ENCODE data around the gene ZC3H8. TPM values are rescaled to one million over a fixed set of nuclear protein-coding genes. Genes with fewer than 3 reads are reported as not detected.
"Not testable (repeated sequence)": the region's sequence is repeated elsewhere in the genome, so short reads cannot be mapped to it uniquely, and the experiment has no call there.

The ZC3H8 gene
- total RNA-seq = 9.9 and 11.2 TPM in 2 replicates

DNA sequence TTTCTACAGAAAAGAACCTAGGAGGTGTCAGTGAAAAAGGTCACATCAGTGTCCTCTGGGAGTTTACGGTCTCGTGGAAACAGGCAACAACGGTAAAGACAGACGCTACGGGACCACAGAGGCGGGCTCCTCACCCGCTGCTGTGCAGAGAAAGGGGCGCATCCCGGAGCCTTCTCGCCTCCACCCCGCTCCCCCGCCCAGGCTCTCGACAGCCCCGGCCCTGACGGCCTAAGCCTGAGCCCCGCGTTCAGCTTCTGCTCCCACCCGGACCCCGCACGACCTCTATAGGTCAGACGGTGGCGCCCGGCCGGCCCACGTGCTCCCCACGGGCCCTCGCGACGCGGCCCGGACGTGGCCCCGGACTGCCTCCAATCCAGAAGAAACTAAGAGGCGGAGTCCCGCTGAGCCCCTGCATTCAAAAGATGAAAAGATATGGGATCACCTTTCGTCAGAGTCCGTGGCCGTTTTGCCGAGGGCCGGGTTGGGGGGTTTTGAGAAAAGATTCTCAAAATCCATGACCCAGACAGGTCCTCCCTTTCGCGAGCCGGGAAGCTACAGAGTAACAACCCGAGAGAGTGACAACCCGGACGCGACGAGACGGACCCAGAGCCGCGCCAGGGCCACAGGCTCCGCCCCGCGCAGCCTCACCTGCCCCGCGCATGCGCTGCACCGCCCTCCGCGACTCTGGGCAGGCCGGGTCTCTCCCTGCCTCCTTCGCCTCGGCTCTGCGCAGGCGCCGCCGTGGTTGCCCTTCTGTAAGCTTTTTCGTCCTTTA lies at the start of gene ZC3H8:
ZC3H8 (minus strand) TSS at position 577 of the 775 bp plus-strand sequence; CDS start at position 516, 61 bp downstream.
- peak; percentile 68 for DNase-seq (ENCODE audit: low read depth)

DNA sequence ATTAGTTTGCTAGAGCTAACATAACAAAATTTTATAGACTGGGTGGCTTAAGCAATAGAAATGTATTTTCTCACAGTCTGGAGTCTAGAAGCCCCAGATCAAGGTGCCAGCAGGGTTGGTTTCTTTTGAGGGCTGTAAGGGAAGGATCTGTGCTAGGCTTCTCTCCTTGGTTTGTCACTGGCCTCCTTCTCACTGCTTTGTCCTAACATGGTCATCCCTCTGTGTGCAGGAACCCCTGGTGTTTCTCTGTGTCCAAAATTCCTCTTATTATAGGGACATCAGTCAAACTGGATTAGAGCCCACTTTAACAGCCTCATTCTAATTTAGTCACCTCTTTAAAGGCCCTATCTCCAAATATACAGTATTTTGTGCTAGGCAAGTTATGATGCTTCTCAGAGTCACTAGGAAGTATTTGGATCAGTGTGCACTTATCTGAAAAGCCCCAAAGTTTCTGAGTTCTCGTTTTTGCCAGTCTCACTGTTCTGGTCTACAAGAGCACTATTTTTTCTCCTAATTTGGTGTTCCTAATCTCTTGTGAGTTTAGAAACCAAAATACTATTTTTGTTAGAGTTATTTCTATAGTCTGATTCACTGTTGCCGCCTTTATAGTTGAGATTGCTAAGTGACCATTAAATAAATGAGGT lies 49.6 kb upstream of the ZC3H8 start:
- DNase-seq (ENCODE audit: low read depth) = no peak

DNA sequence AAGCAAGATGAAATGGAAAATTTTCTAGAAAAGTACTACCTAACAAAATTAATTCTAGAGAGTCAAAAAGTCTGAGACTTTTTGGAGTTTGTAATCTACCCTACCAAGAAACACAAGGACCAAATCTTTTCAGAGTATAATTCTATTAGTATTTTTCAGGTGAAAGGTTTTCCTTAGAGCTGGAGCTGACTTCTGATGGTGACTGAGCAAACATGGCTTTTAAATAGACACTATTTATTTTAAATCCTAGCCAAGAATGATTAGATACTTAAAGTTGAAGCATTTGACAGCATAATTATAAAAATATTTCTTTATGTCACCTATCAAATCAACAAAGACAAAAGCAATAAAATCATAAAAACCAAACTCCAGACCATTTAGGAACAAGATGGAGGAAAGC lies 47.1 kb upstream of the ZC3H8 start:
- DNase-seq (ENCODE audit: low read depth) = no peak

DNA sequence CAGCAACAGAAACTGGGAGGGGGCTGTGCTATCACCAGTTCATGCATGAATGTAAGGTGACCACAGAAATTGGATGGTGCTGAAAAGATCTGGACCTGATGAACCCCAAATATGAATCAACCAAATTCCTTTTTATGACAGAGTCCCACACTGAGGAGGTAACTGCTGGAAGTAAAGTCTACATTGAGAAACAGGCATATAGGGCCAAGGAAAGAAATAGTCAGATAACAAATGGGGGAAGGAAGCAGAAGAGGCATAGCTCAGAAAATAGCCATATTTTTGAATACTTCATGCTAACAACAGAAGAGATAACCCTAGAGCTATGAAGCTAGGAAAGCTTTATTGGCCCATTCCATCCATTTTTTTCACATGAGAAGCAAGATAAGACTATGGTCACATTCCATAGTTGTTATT lies 46.3 kb upstream of the ZC3H8 start:
- no peak for DNase-seq (ENCODE audit: low read depth)

DNA sequence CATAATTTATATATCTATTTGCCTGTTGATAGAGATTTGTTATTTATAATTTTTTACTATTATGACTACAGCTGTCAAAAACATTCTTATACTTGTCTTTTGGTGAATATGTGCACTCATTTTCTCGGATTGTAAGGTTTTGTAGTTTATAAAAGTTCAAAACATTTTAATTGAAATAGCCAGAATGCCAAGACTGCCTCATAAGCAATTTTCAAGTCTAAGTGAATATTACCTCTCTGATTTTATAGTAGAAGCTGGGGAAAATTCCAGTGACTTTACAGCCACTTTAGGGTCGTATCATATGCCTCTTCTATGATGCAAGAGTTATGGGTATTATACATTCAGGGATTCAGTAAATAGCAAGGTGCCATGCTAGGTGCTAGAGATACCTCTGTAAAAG lies 41.6 kb upstream of the ZC3H8 start:
- no peak for DNase-seq (ENCODE audit: low read depth)

DNA sequence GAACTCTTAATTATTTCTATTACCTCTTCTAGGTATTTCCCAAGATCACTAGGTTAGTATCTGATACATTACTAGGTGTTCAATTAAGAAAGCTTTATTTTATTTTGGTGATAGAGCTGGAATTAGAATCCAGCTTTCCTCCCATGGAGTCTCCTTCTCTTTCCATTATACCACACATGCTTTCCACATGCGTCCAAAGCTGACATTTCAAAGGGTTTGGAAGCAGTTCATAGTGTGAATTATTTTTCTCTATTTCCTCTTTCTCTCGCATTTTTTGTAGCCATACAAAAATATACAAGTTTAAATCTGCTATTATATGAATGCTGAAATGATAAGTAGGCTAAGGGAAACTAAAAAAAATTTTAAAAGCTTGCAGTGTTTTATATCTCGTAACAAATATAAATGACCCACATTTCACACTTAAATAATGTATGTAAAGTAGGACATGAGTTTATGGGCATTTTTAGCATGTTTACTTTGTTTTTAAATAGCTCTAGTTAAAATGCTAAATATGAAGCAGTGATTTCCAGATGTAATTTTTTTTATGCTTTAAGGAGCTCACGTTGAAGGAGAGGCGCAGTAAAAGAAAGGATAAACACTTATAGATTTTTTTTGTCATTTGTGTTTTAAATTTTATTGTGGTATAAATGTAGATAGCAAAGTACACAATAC lies 40.7 kb upstream of the ZC3H8 start:
- DNase-seq (ENCODE audit: low read depth) = no peak

DNA sequence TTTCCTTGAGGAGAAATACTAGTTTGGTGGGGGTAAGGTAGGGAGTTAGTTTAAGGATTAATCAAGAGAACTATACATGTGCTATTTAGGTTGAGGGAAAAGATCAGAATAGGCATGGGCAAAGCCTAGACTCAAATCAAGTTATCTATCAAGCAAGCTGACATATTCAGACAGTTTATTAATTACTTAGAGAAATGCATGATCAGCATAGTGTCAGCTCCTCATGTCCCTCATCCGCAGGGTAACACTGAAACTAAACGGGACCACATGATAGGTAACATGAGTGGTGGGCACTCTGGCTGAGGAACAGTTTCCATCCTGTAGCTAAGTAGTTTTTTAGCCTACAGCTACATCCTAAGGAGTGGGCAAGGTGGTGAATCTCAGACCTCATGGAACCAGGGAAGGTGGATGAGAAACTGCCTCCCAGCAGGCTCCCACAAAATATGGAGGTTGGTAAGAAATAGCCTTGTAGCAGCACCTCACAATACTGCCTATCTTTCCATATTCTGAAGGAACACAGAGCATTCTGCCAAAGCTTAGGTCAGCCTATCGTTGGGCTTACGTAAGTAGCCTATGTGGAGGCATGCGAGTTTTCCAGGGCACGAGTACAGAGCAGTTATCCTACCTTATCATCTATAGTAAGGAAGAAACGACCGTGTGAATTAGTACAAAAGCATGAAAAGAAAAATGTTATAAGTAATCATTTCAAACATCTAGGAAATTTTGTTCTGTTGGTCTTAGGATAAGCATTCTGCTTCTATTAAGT lies 39.0 kb upstream of the ZC3H8 start:
- DNase-seq (ENCODE audit: low read depth) = no peak

DNA sequence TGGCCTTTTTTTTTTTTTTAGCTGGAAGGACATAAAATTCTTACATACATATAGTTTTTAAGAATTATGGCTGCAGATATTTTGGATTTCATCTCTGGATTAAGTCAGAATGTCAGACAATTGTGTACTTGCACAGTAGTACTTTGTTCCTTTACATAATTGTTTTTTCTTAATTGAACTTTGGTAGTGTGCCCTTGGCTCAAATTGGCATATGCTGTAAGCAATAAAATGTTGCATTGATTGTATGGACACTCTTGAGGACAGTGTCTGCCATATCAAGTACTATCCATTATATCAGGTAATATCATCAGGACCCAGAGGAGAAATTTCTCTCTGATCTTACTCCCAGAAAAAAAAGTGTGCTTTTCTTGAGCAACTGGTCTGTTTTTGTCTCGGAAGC lies 35.8 kb upstream of the ZC3H8 start:
- no peak for DNase-seq (ENCODE audit: low read depth)

DNA sequence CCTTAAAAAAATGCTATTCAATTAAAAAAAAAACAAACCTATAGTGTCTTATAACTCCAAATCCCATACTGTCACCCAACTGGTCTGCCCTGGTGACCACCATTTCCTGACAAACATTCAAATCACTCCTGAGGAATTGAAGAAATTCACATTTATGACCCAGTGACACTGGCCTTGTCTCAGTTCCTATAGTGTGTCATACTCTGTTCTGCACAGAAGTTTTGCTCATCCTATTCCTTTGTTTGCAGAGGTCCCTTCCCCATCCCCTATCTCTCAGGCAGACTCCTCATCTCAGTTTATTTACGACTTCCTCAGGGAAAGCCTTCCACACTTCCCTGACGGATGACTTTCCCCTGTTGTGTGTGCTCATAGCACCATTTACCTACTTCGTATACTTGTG lies 35.2 kb upstream of the ZC3H8 start:
- no peak for DNase-seq (ENCODE audit: low read depth)

DNA sequence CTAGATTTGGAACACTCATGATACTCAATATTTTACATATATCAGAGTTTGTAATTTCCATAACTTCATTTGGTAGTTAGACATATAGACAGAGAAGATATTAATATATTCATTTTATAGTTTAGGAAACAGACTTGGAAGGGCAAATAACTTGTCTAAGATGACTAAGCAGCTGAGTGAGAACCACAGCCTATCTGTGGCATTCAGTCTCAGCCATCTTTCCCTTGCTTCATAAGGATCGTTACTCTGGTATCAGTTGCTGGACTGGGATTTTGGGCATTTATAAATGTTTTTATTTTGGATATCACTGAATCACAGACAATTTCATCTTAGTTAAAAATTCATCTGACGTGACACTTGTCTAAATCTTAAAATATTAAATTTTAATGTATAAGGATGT lies 28.7 kb upstream of the ZC3H8 start:
- not testable (repeated sequence) for DNase-seq (ENCODE audit: low read depth)

DNA sequence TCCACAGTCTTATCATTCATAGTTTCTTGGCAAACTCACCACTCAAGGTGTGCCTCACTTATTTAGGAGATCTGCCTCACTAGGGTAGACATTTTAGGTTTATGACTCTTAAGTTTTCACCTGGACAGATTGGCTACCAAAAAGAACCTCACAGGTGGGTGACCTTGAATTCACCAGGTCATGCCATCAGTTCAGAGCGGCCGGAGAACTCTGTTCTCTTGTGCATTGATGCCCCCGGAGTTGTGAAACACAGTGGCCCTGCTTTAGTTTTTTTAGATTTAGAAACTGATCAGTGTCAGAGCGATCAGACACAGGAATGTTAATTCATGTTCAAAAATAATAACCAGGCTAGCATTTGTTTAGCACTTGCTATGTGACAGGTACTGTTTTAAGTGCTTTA lies 27.2 kb upstream of the ZC3H8 start:
- DNase-seq (ENCODE audit: low read depth) = not testable (repeated sequence)

DNA sequence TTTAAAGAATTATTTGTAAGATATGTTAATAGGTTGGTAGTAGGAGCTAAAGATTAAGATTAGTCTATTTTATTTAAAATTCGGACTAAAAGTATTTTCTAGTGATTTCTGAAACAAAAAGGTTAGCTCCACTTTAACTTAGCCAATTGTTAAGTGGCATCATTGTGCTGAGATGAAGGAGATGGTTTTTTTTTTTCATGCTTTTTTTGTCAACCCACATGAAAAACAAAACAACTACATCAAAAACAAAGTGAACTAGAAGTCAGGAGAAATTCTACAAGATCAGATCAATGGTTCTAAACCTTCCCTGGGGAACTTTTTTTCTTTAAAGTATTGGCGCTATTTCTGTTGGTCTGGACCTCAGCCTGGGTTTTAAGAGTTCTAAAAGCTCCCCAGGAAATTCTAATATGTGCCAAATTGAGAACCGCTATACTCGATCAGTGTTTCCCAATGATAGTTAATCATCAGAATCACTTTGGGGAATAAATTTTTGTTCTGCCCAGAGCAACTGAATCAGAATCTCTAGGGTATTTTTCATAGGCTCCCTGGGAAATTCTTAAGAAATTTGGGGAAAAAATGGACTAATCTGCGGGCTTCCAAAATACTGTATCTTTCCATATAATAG lies 22.9 kb upstream of the ZC3H8 start:
- DNase-seq (ENCODE audit: low read depth) = no peak

DNA sequence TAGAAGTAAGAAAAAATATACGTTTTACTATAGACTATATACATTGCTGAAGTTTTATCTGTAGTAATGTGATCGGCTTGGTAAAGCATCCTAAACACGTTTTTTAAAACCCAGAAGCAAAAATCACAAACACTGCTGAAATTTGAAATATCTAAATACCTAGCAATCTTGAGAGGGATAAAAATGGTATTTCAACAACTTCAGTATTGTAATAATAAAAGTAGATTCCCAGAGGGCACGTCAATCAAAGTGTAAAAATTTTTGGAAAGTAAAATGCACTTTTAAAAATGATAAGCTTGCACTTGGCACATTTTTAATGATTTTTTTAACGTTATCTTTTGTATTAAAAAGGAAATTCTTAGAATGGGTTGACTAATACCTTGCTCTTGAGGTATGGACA lies 22.1 kb upstream of the ZC3H8 start:
- no peak for DNase-seq (ENCODE audit: low read depth)

DNA sequence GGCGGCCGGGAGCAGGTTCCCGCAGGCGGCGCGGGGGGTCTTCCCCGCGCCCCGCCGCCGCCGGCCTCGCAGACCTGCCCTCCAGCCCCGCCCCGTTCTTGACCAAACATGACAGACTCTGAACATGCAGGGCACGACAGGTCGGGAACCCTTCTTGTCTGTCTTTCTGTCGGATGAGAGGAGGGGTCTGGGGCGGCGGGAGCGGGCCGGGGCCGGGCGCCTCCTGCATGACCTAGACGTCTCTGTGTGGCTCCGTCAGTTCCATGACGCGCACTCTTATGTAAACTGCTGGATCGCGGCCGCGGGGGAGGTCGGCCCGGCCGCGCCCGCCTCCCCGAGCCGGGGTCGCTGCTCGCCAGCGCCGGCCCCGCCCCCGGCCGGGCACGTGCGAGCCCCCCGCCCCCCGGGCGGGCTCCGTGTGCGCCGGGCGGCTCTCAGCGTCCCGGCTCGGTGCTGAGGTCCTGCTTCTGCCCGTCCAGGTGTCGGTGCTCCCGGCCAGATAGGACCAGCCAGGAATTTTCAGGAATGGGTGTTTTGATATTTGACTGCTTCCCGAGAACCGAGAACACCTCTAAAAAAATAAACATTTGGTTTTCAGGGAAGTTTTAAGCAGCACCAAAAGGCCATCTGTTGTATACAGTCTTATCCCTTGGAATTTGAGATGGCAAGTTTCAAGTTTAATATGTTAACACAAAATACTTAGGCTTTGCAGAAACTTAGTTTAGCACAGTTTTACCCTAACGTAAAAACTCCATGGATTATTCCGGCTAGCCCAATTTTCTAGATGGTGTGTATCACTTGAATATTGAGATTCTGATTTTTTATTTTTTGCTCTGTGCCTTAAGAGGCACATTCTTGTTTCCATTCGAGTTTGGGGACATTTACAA lies 21.3 kb upstream of the ZC3H8 start:
- DNase-seq (ENCODE audit: low read depth) = peak; percentile 60

DNA sequence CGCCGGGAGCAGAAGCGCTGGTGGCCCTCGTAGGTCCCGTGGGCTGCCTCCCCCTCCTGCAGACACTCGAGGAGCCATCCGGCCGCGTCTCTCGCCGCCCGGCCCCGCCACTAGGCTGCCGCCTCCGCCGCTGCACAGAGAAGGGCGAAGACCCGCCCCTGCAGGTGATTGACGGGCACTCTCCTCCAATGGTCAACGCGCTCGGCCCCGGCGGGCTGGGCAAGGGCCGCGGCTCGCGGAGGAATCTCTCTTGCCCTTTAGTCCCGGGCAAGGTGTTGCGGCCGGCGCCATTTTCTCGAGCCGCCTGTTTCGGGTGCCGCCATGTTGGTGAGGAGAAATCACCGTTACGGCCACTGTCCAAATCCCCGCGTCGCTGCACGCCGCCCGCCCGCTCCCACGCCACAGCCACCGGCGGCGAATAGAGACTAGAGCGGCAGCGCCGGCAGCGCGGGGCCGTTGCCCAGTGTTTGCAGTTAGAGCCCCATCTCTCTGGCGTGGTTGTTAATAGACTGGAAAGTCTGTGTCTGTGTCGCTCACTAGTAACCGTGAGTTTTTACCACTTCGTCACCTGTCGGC lies 20.6 kb upstream of the ZC3H8 start, which contains the start of gene ZC3H6:
ZC3H6 (plus strand) TSS at position 287 of the 576 bp plus-strand sequence. CDS start 398 bp downstream, outside the sequence.
- peak; percentile 78 for DNase-seq (ENCODE audit: low read depth)

DNA sequence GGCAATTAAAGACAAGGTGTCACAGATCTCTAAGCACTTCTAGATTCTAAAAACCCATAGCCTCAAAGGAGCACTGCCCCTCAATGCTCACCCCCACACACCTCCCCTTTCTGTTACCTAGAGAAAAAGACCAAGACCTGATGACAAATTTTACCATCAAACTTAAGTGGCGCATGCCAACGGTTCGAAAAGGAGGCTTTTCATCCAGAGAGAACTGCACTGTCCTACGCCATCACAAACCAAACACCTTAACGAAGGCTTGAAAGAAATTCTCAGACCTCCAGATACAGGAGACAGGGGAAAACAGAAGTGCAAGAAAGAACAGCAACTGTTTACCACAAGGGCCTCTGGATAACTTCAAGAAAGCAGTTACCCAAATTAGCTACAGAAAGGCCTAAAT lies 18.5 kb upstream of the ZC3H8 start:
- no peak for DNase-seq (ENCODE audit: low read depth)

DNA sequence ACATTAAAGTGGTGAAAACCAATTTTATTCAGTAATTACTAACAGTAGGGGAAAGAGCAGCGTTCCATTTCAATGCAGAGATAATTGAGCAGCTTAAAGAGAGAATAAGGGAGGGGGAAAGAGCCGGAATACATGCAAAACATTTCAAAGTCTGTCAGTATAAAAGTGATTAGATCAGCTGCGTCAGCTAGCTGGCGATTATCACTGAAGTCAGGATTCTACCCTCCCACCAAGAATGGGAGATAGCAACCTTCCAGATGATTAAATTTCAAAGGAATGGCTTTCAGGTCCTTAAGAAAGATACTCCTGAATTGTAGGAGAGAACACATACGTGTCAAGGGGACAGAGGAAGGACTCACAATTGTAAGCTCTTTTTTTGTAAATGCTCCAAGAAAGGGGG lies 17.8 kb upstream of the ZC3H8 start:
- no peak for DNase-seq (ENCODE audit: low read depth)

DNA sequence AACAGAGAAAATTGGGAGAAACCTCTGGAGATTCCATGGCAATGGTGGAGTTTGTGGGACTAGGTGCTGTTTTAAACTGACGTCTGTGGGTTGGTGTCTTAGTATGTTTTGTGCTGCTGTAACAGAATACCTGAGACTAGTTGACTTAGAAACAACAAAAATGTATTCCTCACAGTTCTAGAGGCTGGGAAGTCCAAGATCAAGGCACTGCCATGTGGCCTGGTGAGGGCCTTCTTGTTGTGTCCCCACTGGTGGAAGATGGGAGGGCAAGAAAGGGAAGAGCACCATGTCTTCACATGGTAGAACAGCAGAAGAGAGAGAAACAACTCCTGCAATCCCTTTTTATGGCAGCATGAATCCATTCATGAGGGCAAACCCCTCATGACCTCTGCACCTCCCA lies 13.7 kb upstream of the ZC3H8 start:
- DNase-seq (ENCODE audit: low read depth) = no peak

DNA sequence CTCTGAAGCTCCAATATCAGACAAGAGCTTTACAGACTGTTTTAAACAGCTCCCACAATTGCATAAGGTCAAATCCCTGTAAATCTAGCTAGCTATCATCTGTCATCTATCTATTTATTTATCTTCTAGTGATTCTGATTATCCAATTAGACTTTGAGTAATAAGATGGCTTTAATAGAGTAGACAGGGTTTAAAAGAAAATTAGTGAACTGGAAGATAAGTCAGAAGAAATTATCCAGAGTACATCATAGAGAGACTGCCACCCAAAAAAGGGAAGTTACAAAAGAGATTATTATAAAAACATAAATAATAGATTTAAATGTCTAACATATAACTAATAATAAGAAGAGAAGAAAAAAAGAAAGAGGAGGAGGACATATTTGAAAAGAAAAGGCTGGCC lies 8.0 kb upstream of the ZC3H8 start:
- DNase-seq (ENCODE audit: low read depth) = no peak

DNA sequence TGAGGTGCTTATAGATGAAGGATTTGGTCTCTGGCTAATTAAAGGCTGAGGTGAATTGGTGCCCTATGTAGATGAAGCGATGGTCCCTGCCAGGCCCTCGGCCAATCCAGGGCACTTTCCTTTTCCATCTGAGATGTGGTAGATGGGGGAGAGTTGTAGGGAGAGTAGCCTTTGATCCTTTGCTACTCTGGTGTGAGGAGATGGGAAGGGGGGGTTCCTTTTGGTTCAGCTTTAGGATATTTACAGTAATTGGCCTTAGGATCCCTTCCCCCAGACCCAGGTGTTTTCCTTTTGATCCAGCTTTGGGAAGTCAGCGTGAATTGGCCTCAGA lies 5.4 kb upstream of the ZC3H8 start:
- no peak for DNase-seq (ENCODE audit: low read depth)

All from renal cortical epithelial cell (primary cell).